ENCODE results near the gene HMGXB4.

HMGXB4 gene

DNA sequence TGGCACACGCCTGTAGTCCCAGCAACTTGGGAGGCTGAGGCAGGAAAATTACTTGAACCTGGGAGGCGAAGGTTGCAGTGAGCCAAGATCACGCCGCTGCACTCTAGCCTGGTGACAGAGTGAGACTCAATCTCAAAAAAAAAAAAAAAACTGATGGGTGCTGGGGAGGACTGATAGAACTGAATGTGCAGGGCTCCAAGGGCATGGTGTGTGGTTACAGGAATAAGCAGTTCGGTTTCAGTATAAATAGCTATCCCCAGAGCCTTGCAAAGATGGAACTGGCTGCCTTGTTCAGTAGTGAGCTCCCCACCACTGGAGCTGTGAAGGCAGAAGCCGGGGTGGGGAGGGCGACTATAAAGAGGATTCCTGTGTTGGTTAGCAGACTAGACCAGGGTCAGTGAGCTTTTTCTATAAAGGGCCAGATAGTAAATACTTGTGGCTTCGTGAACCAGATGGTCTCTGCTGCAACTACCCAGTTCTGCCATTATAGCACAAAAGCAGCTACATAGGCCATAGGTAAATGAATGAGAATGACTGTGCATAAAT is 48.3 kb downstream of the HMGXB4 start:
- Histone ChIP-seq H3K27me3 (ENCODE audit: control insufficient read depth, insufficient read depth, low read length) (no peaks in the 10 kb centered on the region), H3K36me3 (ENCODE audit: control insufficient read depth, insufficient read depth, low read length) (no peaks in the 10 kb centered on the region), H3K9ac (ENCODE audit: low read length) (no peak overlapping the region), H3K4me1 (ENCODE audit: control insufficient read depth, insufficient read depth, low read length) (no peaks in the 10 kb centered on the region), H3K27ac (ENCODE audit: low read depth, low read length) (no peak overlapping the region), H3K4me3 (ENCODE audit: low read length) (no peak overlapping the region)

DNA sequence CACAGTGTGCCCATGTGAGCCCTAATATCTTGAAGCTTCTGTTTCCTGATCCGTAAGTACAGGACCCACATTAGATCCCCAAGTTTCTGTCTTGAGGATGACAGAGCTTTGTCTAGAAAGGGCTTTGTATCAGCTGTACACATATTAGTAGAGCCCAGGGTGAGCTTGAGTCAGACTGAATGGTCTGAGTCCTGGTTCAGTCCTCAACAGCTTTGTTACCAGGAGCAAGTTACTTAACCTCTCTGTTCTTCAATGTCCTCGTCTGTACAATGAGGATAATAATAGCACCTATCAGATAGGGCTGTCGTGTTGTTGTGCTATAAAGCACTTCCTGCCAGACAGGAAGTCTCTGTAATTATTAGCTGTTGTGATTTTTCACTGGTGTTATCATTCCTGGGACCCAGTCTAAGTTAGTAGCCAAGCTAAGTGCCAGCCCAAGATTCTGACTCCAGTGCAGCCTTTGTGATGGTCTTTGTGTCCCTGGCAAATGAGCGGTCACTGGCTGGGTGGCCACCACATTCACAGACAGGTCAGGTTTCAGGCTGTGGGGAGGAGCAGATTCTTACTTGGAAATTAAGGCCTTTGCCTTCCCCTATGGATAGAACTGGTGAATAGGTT is 49.2 kb downstream of the HMGXB4 start:
- H3K36me3 ChIP-seq (ENCODE audit: control insufficient read depth, insufficient read depth, low read length), result no peaks in the 10 kb centered on the region
- no peak overlapping the region for H3K4me3 ChIP-seq (ENCODE audit: low read length)
- no peaks in the 10 kb centered on the region for H3K27me3 ChIP-seq (ENCODE audit: control insufficient read depth, insufficient read depth, low read length)
- no peak overlapping the region for H3K27ac ChIP-seq (ENCODE audit: low read depth, low read length)
- no peak overlapping the region for H3K9ac ChIP-seq (ENCODE audit: low read length)
- H3K4me1 ChIP-seq (ENCODE audit: control insufficient read depth, insufficient read depth, low read length), result no peaks in the 10 kb centered on the region

DNA sequence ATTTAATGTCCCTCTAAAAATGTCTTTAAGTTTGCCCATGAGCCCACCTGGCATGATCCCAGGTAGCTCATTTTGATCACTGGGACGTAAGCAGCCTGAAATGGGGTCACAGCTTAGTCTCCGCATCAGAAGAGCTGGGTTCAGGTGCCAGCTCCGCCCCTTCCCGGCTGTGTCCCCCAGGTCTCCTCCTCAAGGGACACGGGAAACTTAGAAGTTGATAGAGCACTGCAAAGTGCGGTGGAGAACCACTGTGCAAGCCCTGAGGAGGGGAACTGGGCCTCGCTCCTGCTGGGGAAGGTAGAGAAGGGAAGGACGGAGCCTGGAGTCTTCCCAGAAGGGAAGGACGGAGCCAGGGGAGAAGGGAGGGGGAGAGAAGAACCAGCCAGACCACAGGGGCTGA is 50.1 kb downstream of the HMGXB4 start:
- Histone ChIP-seq H3K27ac (ENCODE audit: low read depth, low read length) (no peak overlapping the region), H3K36me3 (ENCODE audit: control insufficient read depth, insufficient read depth, low read length) (no peaks in the 10 kb centered on the region), H3K4me1 (ENCODE audit: control insufficient read depth, insufficient read depth, low read length) (no peaks in the 10 kb centered on the region), H3K9ac (ENCODE audit: low read length) (no peak overlapping the region), H3K4me3 (ENCODE audit: low read length) (no peak overlapping the region), H3K27me3 (ENCODE audit: control insufficient read depth, insufficient read depth, low read length) (no peaks in the 10 kb centered on the region)

DNA sequence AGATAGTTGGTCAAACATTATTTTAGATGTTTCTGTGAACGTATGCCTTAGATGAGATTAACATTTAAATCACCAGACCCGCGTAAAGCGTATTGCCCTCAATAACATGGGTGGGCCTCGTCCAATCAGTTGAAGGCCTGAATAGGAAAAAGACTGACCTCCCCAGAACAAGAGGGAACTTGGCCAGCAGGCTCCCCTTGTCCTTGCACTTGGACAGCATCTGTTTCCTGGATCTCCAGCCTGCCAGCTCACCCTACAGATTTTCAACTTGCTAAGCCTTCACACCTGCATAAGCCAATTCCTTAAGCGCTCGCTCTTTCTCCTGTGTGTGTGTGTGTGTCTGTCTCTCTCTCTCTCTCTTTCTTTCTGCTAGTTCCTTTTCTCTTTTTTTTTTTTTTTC is 50.6 kb downstream of the HMGXB4 start:
- H3K4me3 ChIP-seq (ENCODE audit: low read length), result no peak overlapping the region
- no peaks in the 10 kb centered on the region for H3K36me3 ChIP-seq (ENCODE audit: control insufficient read depth, insufficient read depth, low read length)
- H3K27ac ChIP-seq (ENCODE audit: low read depth, low read length), result no peak overlapping the region
- H3K9ac ChIP-seq (ENCODE audit: low read length), result no peak overlapping the region
- no peaks in the 10 kb centered on the region for H3K4me1 ChIP-seq (ENCODE audit: control insufficient read depth, insufficient read depth, low read length)
- no peaks in the 10 kb centered on the region for H3K27me3 ChIP-seq (ENCODE audit: control insufficient read depth, insufficient read depth, low read length)

DNA sequence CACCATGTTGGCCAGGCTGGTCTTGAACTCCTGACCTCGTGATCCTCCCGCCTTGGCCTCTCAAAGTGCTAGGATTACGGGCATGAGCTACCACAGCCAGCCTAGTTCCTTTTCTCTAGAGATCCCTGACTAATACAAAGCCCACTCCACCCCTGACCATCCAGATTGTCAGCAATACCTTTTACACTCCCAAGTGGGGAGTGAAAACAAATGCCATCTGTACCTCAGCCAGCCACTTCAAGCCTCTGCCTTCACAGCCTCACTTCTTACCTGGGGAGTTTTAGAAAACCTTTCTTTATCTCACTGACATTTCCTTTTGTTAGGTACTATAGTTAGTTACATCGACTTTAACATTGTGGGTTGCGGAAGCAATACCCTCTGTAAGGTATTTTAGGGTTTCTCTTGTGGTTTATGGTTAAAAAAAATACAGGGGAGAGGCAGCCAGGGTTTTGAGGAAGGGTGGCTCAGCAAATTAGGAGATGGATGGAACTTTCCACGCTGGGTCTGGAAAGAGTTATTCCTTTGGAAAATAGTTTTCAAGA is 51.3 kb downstream of the HMGXB4 start:
- Histone ChIP-seq H3K9ac (ENCODE audit: low read length) (no peak overlapping the region), H3K36me3 (ENCODE audit: control insufficient read depth, insufficient read depth, low read length) (no peaks in the 10 kb centered on the region), H3K27me3 (ENCODE audit: control insufficient read depth, insufficient read depth, low read length) (no peaks in the 10 kb centered on the region), H3K4me1 (ENCODE audit: control insufficient read depth, insufficient read depth, low read length) (peaks cover 5% of the 10 kb centered on the region), H3K4me3 (ENCODE audit: low read length) (no peak overlapping the region), H3K27ac (ENCODE audit: low read depth, low read length) (no peak overlapping the region)

DNA sequence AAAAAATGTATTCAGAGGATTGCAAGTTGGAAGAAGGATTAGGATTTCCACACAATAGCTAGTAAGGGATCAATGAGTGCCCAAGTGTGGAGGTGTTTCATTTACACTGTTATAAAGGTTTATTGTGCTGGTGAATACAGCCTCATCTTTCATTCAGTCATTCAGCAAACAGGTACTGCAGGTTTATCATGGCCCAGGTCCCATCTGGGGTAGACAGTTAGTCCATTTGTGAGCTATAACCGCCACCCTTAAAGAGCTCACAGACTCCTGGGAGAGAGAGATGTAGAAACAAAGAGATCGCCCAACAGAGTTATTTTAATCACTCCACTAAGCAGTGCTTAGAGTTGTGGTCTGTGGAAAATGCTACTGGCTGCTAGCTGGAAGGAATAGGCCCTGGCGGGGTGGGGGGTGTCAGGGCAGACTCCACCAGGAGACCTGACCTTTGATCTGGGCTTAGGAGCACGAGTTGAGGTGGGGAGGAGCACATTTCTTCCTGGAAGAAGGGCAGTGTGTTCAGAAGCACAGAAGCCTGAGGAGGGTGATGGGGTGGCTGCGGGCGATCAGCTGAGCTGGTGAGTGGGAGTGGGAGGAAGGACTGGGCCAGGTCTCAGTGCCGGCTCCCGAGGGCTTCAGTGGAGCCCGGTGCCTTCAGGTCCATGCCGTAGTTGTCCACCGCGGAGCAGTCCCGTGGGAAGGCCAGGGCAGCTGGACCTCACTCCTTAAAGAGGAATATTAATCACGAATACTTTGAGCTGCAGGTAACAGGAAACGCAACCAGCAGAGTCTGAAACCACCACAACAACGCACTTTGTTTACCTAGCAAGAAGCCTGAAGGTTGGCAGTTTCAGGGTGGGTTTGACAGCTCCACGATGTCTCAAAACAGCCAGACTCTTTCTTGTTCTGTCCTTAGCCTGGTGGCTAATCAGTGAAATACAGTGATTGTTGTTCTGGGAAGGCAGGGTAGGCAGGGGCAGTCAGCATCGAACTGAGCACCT is 53.6 kb downstream of the HMGXB4 start:
- no peak overlapping the region for H3K27ac ChIP-seq (ENCODE audit: low read depth, low read length)
- no peaks in the 10 kb centered on the region for H3K36me3 ChIP-seq (ENCODE audit: control insufficient read depth, insufficient read depth, low read length)
- peaks cover 13% of the 10 kb centered on the region for H3K4me1 ChIP-seq (ENCODE audit: control insufficient read depth, insufficient read depth, low read length)
- H3K27me3 ChIP-seq (ENCODE audit: control insufficient read depth, insufficient read depth, low read length), result no peaks in the 10 kb centered on the region
- H3K9ac ChIP-seq (ENCODE audit: low read length), result no peak overlapping the region
- no peak overlapping the region for H3K4me3 ChIP-seq (ENCODE audit: low read length)

DNA sequence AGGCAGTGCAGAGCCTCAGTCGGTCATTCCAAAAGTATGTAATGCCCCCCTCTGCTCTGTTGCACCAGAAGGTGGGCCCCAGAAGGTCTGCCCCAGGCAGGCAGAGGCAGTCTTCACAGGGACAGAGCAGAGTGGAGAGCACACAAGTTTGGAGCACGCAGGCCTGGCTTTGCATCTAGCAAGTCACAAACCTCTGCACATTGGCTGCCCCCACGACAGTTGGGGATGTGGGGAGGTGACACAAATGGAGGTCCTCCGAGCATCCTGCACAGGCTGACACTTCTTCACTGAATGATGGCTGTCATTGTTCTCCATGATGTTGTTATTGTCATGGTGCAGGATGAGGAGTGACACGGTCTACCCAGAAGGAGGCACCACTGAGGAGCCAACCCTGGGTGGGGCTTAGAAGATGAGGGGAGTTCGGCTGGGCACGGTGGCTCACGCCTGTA is 54.3 kb downstream of the HMGXB4 start:
- Histone ChIP-seq H3K4me3 (ENCODE audit: low read length) (no peak overlapping the region), H3K36me3 (ENCODE audit: control insufficient read depth, insufficient read depth, low read length) (no peaks in the 10 kb centered on the region), H3K27me3 (ENCODE audit: control insufficient read depth, insufficient read depth, low read length) (no peaks in the 10 kb centered on the region), H3K4me1 (ENCODE audit: control insufficient read depth, insufficient read depth, low read length) (peaks cover 13% of the 10 kb centered on the region), H3K27ac (ENCODE audit: low read depth, low read length) (no peak overlapping the region), H3K9ac (ENCODE audit: low read length) (no peak overlapping the region)

DNA sequence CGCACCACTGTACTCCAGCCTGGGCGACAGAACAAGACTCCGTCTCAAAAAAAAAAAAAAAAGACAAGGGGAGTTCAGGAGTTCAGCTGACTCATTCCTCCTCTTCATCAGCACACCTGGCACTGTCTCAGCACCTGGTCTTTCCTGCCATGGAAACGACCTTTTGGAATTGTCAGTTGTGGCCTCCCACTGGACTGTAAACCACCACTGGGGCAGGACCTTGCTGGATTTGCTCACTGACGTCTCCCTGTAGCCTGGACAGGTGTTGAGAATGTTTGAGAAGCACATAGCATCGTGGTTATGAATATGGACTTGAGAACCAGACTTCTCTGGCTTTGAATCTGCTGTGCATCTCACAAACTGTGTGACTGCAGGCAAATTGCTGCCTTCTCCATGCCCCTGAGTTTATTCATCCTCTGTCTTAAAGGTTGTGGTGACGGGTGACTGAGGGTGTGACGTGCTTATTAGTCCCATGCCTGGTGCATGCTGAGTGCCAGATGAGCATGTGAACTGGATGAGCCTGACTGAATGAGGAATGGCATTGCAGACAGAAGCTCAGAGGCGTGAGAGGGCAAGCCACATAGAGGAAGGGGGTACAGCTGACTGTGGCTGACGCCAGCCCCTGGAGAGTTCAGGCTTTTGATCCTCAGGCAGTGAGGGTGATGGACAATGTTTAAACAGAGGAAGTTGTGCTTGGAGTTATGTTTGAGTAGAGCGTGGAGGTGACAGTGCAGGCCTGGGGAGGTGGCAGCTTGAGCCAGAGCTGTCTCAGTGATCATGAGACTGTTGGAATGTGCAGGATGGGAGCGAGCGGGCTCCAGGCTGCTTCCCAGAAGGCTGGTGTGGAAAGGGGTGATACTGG is 55.1 kb downstream of the HMGXB4 start:
- H3K27ac ChIP-seq (ENCODE audit: low read depth, low read length), result no peak overlapping the region
- H3K36me3 ChIP-seq (ENCODE audit: control insufficient read depth, insufficient read depth, low read length), result no peaks in the 10 kb centered on the region
- no peak overlapping the region for H3K4me3 ChIP-seq (ENCODE audit: low read length)
- no peak overlapping the region for H3K9ac ChIP-seq (ENCODE audit: low read length)
- H3K4me1 ChIP-seq (ENCODE audit: control insufficient read depth, insufficient read depth, low read length), result peaks cover 13% of the 10 kb centered on the region
- no peaks in the 10 kb centered on the region for H3K27me3 ChIP-seq (ENCODE audit: control insufficient read depth, insufficient read depth, low read length)

DNA sequence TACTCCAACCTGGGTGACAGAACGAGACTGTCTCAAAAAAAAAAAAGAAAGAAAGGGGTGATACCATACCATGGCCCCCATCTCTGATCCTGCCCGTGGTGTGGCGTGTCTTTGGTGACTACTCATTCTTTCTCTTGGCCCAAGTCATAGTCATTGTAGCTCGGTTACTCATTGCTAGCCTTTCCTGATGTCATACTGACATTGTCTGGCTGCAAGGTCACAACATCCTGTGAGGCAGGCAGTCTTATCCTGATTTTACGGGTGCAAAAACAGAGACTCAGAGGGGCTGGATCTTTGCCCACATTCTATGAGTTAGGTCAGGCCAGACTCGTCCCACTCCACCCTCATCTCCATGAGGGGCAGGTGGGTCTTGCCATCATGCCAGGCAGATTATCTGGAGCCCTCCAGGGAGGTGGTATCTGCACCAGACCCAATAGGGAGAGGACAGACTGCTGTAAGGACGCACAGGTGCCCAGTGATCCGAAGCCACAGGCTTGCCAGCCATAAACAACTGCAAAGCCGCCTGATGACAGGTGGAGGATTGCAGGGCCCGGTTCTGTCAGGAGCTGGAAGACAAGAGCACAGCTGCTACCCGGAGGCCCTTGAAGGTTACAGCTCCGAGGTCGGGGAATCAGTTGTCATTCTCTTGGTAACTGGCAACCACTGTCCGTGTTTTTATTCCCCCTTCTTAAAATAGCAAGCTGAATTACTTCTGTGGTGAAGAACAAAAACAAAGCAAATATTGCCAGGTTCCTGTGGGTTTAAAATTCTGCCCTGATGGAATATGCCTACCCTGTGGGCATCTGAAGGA is 56.2 kb downstream of the HMGXB4 start:
- H3K27me3 ChIP-seq (ENCODE audit: control insufficient read depth, insufficient read depth, low read length), result no peaks in the 10 kb centered on the region
- peaks cover 13% of the 10 kb centered on the region for H3K4me1 ChIP-seq (ENCODE audit: control insufficient read depth, insufficient read depth, low read length)
- H3K27ac ChIP-seq (ENCODE audit: low read depth, low read length), result peak overlapping the region; percentile 42
- no peaks in the 10 kb centered on the region for H3K36me3 ChIP-seq (ENCODE audit: control insufficient read depth, insufficient read depth, low read length)
- no peak overlapping the region for H3K4me3 ChIP-seq (ENCODE audit: low read length)
- no peak overlapping the region for H3K9ac ChIP-seq (ENCODE audit: low read length)

DNA sequence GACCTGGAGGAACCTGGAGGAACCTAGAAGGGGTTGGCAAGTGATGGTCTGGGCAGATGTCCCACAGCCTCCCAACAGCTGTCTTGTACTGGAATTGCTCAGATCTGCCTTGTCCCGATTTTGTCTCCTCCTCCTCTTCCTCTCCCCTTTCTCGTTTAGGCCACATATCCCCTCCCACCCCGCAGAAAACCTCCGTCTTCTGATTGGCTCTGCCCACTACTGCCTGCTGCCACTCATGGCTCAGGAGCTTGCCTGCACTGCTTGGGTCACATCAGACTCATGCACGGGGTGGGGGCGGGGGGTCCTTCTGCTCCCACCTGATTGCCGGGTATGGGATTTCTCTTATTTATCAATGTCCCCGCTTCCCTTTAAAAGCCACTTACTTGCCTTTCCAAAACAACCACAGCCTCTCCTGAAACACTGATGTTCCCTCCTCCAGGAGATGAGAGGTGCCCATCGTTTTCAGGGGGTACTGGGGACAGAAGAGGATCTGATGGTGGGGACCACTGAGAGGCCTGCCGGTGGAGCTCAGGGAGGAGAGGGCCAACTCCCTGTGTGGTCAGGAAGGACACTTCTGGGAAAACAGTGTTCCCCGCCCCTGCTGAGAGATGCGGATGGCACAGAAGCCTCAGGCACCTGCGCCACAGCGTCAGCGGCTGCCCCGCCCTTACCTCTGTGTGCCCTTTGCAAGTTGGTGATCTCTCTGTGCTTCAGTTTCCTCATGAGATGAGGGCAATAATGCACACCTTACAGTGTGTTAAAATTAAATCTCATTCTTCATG is 57.1 kb downstream of the HMGXB4 start:
- Histone ChIP-seq H3K27me3 (ENCODE audit: control insufficient read depth, insufficient read depth, low read length) (no peaks in the 10 kb centered on the region), H3K27ac (ENCODE audit: low read depth, low read length) (peak overlapping the region; percentile 42), H3K36me3 (ENCODE audit: control insufficient read depth, insufficient read depth, low read length) (peaks cover 3% of the 10 kb centered on the region), H3K9ac (ENCODE audit: low read length) (no peak overlapping the region), H3K4me3 (ENCODE audit: low read length) (no peak overlapping the region), H3K4me1 (ENCODE audit: control insufficient read depth, insufficient read depth, low read length) (peaks cover 13% of the 10 kb centered on the region)
